BE2C (cell line): Measurements from ENCODE around the gene CCDC122.
A peak's percentile ranks its signal among the peaks of the same experiment; 100 is the strongest.

ENCODE experiments used
- DNase-seq: peaks from one replicate; pipeline ENCODE4 v3.0.0-alpha.2; 2020
- H3K27me3 ChIP-seq: fragments of 250-450 bp; sonication (Bioruptor Pico); 2 replicates; pipeline ENCODE4 v1.5.1; 2020; ENCODE audit warnings: mild to moderate bottlenecking
- H3K36me3 ChIP-seq: fragments of 250-450 bp; sonication (Bioruptor Pico); 2 replicates; pipeline ENCODE4 v1.5.1; 2020; ENCODE audit warnings: mild to moderate bottlenecking
- H3K4me1 ChIP-seq: fragments of 250-450 bp; sonication (Bioruptor Pico); 2 replicates; pipeline ENCODE4 v1.5.1; 2020
- H3K4me3 ChIP-seq: 2 replicates; pipeline ENCODE4 v1.5.1; 2011; ENCODE audit warnings: low read depth, low read length
- H3K9me3 ChIP-seq: fragments of 250-450 bp; sonication (Bioruptor Pico); 2 replicates; pipeline ENCODE4 v1.5.1; 2020
- TF ChIP-seq, protein P1 (sequence below): IDR thresholded peaks from 2 replicates; pipeline ENCODE4 v1.5.1; 2012; ENCODE audit warnings: mild to moderate bottlenecking, low read depth, low read length

Gene CCDC122

DNA sequence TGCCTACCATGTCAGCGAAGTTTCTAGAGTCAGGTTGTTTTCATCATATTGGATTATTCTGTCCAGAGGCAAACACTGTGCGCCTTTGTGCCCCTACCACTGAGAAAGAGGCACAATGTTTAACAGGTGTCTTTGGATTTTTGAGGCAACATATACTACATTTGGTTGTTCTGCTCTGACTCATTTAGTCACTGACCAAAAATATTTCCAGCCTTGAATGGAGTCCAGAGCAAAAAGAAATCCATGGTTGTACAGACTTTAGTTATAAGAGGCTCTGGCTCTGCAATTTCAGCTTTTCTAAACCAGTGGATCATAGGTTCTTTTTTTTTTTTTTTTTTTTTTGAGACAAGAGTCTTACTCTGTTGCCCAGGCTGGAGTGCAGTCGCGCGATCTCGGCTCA is 35.9 kb upstream of the CCDC122 start:
- no peaks in the 10 kb centered on the region for H3K4me1 ChIP-seq
- H3K4me3 ChIP-seq = no peak overlapping the region
- TF ChIP-seq, protein P1, sequence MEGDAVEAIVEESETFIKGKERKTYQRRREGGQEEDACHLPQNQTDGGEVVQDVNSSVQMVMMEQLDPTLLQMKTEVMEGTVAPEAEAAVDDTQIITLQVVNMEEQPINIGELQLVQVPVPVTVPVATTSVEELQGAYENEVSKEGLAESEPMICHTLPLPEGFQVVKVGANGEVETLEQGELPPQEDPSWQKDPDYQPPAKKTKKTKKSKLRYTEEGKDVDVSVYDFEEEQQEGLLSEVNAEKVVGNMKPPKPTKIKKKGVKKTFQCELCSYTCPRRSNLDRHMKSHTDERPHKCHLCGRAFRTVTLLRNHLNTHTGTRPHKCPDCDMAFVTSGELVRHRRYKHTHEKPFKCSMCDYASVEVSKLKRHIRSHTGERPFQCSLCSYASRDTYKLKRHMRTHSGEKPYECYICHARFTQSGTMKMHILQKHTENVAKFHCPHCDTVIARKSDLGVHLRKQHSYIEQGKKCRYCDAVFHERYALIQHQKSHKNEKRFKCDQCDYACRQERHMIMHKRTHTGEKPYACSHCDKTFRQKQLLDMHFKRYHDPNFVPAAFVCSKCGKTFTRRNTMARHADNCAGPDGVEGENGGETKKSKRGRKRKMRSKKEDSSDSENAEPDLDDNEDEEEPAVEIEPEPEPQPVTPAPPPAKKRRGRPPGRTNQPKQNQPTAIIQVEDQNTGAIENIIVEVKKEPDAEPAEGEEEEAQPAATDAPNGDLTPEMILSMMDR = no peak
- H3K9me3 ChIP-seq = no peaks in the 10 kb centered on the region
- no peaks in the 10 kb centered on the region for H3K36me3 ChIP-seq
- no peak for DNase-seq
- peaks cover 30% of the 10 kb centered on the region for H3K27me3 ChIP-seq

DNA sequence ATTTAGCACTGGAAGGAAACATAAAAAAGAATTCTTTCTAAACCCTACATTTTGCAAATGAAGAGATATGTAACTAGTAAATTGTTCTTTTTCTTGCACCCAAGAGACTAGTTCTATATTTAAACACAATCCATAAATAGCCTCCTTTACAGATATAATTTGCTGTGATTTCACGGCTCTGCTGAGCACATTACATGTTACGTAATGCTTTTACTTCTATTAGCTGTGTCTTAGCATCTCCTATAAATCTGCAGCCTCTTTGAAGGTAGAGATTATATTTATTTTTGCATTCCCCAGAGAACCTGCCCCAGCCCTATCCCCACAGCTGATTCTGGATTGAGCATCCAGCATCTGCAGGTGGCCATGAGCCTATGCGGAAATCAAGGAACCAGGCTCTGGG is 32.3 kb upstream of the CCDC122 start:
- Histone ChIP-seq H3K36me3 (no peaks in the 10 kb centered on the region), H3K27me3 (peaks cover 7% of the 10 kb centered on the region), H3K9me3 (no peaks in the 10 kb centered on the region), H3K4me3 (no peak overlapping the region), H3K4me1 (no peaks in the 10 kb centered on the region)
- TF ChIP-seq, protein P1 = no peak
- DNase-seq = no peak

DNA sequence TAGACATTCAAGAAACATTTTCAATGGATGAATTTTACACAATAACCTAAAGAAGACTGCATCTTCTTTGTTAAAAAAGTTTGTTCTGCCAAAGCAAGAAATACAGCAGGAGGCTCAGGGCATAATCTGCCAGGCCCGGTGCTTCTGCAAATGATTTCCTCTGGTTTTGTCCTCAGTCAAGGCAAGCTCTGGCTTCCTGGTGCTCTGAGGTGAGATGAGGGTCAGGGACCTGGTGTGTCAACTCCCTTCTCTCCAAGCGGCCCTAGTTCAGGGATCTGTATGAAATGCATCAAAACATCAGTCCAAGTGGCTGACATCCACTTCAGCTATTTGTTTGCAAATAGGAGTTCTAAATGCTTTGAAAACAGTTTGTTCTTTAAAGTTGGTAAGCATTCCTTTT is 31.7 kb upstream of the CCDC122 start:
- Histone ChIP-seq H3K9me3 (no peaks in the 10 kb centered on the region), H3K4me3 (no peak overlapping the region), H3K4me1 (no peaks in the 10 kb centered on the region), H3K27me3 (peaks cover 10% of the 10 kb centered on the region), H3K36me3 (no peaks in the 10 kb centered on the region)
- TF ChIP-seq, protein P1 = no peak
- DNase-seq = no peak

DNA sequence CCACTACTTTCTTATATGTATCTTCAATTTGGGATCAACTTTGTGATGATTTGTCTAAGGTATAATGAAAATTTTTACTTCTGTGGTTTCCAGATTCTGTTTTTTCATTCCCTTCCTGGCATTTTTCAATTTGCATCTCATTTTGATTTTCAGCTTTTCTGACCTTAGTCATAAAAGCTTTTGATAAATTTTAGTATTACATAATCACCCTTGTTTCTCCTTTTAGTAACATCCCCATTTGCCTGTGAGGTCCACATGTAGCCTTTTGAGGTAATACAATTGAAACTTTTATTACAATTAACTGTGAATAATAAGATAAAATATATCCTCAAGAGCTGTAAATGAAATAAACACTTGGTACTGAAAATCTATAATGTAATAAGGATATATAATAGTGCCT is 31.3 kb upstream of the CCDC122 start:
- Histone ChIP-seq H3K36me3 (no peaks in the 10 kb centered on the region), H3K4me1 (no peaks in the 10 kb centered on the region), H3K9me3 (no peaks in the 10 kb centered on the region), H3K4me3 (no peak overlapping the region), H3K27me3 (peaks cover 10% of the 10 kb centered on the region)
- DNase-seq = no peak
- TF ChIP-seq, protein P1 = no peak

DNA sequence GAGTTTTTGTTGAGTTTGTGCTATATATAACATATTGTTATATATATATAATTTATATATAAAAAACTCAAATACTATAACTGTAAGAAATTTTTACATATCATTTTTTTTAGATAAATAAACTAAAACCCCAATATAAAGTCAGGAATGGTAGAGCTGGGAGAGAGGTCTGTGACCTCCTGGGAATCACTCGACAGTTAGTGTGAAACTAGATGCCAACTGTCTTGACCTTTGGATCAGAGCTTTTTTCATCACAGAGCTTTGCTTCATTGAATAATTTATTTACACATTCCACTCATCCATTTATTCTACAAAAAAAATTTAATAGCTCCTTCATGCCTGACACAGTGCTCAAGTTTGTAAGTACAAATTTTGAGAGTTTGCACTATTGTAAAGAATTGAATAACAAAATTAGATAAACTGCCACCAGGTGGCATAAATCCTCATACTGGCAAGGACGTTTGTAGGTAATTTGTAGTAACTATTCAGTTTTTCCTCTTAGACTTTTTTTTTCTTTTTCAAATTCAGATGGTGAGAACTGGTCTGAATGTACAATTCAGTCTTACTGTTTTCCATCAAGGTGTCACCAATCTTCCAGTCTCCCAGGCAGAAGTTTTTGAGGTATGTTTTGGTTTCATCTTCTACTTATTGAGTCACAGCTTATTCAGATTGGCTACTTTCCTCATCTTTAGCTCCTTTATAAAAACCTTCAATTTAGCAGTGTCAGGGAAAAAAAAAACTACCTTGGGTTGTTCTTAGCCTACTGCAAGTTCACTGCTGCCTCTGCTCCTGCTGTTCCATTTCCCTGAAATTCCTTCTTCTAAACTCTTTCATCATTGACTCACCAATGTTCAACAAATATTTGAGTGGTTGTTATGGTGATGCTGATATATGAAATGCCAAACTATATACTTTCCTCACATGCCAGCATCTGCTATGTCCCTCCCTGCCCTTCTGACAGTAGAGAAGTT is 28.9 kb upstream of the CCDC122 start:
- peaks cover 10% of the 10 kb centered on the region; the same call in 1 of the 2 replicates for H3K27me3 ChIP-seq
- no peak for DNase-seq
- TF ChIP-seq, protein P1 = peak; percentile 54

DNA sequence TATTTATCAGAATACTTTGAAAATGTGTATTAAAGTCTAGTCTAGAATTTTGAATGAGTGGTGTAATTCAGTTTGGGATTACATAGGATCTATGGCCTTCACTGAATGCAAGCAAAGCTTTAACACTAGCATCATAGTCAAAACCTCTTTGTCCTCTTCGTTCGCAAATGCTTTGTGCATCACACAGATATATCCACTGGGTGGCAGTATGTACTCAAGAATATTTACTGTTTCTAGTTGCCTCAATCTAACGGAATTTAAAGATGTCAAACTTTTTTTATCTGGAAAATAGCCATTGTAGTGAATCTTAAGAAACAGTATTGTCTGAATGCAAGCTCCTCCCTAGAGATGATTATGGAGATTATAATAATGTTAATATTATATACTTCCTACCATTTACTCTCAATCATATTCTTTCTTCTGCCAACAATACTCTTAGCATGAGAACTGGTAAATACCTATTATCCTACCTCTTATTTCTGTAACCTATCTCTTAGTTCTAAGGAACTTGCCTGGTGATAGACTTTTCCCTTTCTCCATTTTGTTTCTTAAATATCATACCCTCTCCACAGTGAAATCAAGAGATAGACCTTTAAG is 26.0 kb upstream of the CCDC122 start:
- H3K9me3 ChIP-seq = no peaks in the 10 kb centered on the region
- TF ChIP-seq, protein P1 = peak; percentile 74
- no peak overlapping the region for H3K4me3 ChIP-seq
- peaks cover 10% of the 10 kb centered on the region; the same call in 1 of the 2 replicates for H3K27me3 ChIP-seq
- no peaks in the 10 kb centered on the region for H3K4me1 ChIP-seq
- no peaks in the 10 kb centered on the region for H3K36me3 ChIP-seq
- DNase-seq = peak; percentile 25

More for the DNA sequence above, 28.9 kb upstream of the CCDC122 start:
- no peaks in the 10 kb centered on the region for H3K4me1 ChIP-seq
- no peaks in the 10 kb centered on the region for H3K36me3 ChIP-seq
- H3K4me3 ChIP-seq = no peak overlapping the region
- H3K9me3 ChIP-seq = no peaks in the 10 kb centered on the region
